H1 (cell line): Measurements from ENCODE around the gene CDCA3. TPM values are rescaled to one million over a fixed set of nuclear protein-coding genes. Genes with fewer than 3 reads are reported as not detected.
A peak's percentile ranks its signal among the peaks of the same experiment; 100 is the strongest.

Experiments used
- TAF1 ChIP-seq: IDR thresholded peaks from 2 replicates; pipeline ENCODE4 v1.6.1; 2011; ENCODE audit warnings: mild to moderate bottlenecking, low read depth, low read length
- polyA plus RNA-seq, 7 experiments: library from polyadenylated mRNA; depleted of rRNA in 3 of 7; stranded (reverse) in 5 of 7; unstranded in 2 of 7; fragments of >200 nt in 5 of 7; fragments of 200-250 nt in 2 of 7; gene quantifications; 1 replicate in 5 of 7; 2 replicates in 1 of 7; 4 replicates in 1 of 7; pipeline versions ENCODE4 v1.2.1 to v1.2.3, GENCODE V29; 2011 to 2013; ENCODE audit warnings: missing spikeins in 2 of 7, mixed read lengths in 2 of 7
- total RNA-seq: library from RNA; stranded (reverse); fragmentation: NEBNext Ultra II Directional; extraction: Animal tissue kit (Norgen Biotek cat#: 25700); gene quantifications from 2 replicates; pipeline ENCODE4 v1.2.1, GENCODE V29; 2021

The CDCA3 gene
- total and polyA plus RNA-seq, 2 of the 8 experiments (the other 6 are each of a cell fraction or from before 2014, with no cell fraction given), result 47.7 to 71.2 TPM

- peak; percentile 97 for TF ChIP-seq TAF1
These were observed 16.5 kb upstream of the CDCA3 start, which contains the start of gene TPI1 (continued) for GRCh38 chr12:6867413-6868210.
